IgD-negative memory B cell (primary cell): Measurements from ENCODE around the gene GRM1. TPM values are rescaled to one million over a fixed set of nuclear protein-coding genes. Genes with fewer than 3 reads are reported as not detected.
A peak's percentile ranks its signal among the peaks of the same experiment; 100 is the strongest.

Source experiments
- H3K27ac Mint-ChIP-seq, 3 donors: one replicate each; pipeline ENCODE4 v1.8.0; 2020 to 2022; ENCODE audit warnings: mild to moderate bottlenecking in 3 of 3, mixed read lengths in 3 of 3, moderate library complexity in 1 of 3
- H3K27me3 Mint-ChIP-seq: one replicate; pipeline ENCODE4 v1.8.0; 2021; ENCODE audit warnings: mixed read lengths
- H3K36me3 Mint-ChIP-seq: one replicate; pipeline ENCODE4 v1.8.0; 2020; ENCODE audit warnings: mild to moderate bottlenecking, mixed read lengths
- H3K4me1 Mint-ChIP-seq, 3 donors: one replicate each; pipeline ENCODE4 v1.8.0; 2020 to 2022; ENCODE audit warnings: mixed read lengths in 3 of 3, mild to moderate bottlenecking in 1 of 3
- H3K4me3 Mint-ChIP-seq, 4 donors: one replicate each; pipeline ENCODE4 v1.8.0; 2020 to 2022; ENCODE audit warnings: mild to moderate bottlenecking in 4 of 4, mixed read lengths in 4 of 4, moderate library complexity in 3 of 4
- H3K9me3 Mint-ChIP-seq, 3 donors: one replicate each; pipeline ENCODE4 v1.8.0; 2020 to 2021; ENCODE audit warnings: mixed read lengths in 3 of 3, mild to moderate bottlenecking in 1 of 3
- polyA plus RNA-seq: library from polyadenylated mRNA; unstranded; fragments of 300-500 nt; fragmentation: Illumina TruSeq; gene quantifications from one replicate; pipeline ENCODE4 v1.2.3, GENCODE V29; 2021

GRM1 gene
- polyA plus RNA-seq, 1 donor from 2014 or later: not detected

GRCh38 chr6:146127447-146128215, 98.8 kb downstream of the GRM1 start:
- H3K9me3 Mint-ChIP-seq: peaks cover 0 to under 1% (median 0%) of the 10 kb centered on the region in 3 donors
- no peak overlapping the region for H3K4me3 Mint-ChIP-seq
- no peaks in the 10 kb centered on the region for H3K4me1 Mint-ChIP-seq
- H3K27ac Mint-ChIP-seq: no peak overlapping the region
- H3K36me3 Mint-ChIP-seq: no peaks in the 10 kb centered on the region
- no peaks in the 10 kb centered on the region for H3K27me3 Mint-ChIP-seq

GRCh38 chr6:146133866-146134265, 105.0 kb downstream of the GRM1 start:
- H3K4me3 Mint-ChIP-seq: no peak overlapping the region
- no peaks in the 10 kb centered on the region for H3K4me1 Mint-ChIP-seq
- H3K36me3 Mint-ChIP-seq: no peaks in the 10 kb centered on the region
- H3K9me3 Mint-ChIP-seq: peaks cover 2 to 13% (median 3%) of the 10 kb centered on the region in 3 donors
- H3K27me3 Mint-ChIP-seq: no peaks in the 10 kb centered on the region
- no peak overlapping the region for H3K27ac Mint-ChIP-seq

- H3K27me3 Mint-ChIP-seq: no peaks in the 10 kb centered on the region
- H3K4me3 Mint-ChIP-seq: no peak overlapping the region
- H3K27ac Mint-ChIP-seq: no peak overlapping the region
- no peaks in the 10 kb centered on the region for H3K36me3 Mint-ChIP-seq
- no peaks in the 10 kb centered on the region for H3K4me1 Mint-ChIP-seq
- peaks cover 2 to 13% (median 3%) of the 10 kb centered on the region in 3 donors for H3K9me3 Mint-ChIP-seq
These were observed 106.3 kb downstream of the GRM1 start for GRCh38 chr6:146135167-146135566.

GRCh38 chr6:146146836-146147235, 118.0 kb downstream of the GRM1 start:
- H3K4me1 Mint-ChIP-seq: no peaks in the 10 kb centered on the region
- H3K4me3 Mint-ChIP-seq: no peak overlapping the region
- peaks cover 2% of the 10 kb centered on the region for H3K36me3 Mint-ChIP-seq
- no peaks in the 10 kb centered on the region for H3K9me3 Mint-ChIP-seq
- H3K27ac Mint-ChIP-seq: no peak overlapping the region
- no peaks in the 10 kb centered on the region for H3K27me3 Mint-ChIP-seq

- peaks cover 0 to 1% (median 0%) of the 10 kb centered on the region in 3 donors for H3K4me1 Mint-ChIP-seq
- H3K9me3 Mint-ChIP-seq: no peaks in the 10 kb centered on the region
- H3K36me3 Mint-ChIP-seq: no peaks in the 10 kb centered on the region
- H3K4me3 Mint-ChIP-seq: peak overlapping the region in 1 of 4 donors; percentile 18
- H3K27ac Mint-ChIP-seq: no peak overlapping the region
- H3K27me3 Mint-ChIP-seq: no peaks in the 10 kb centered on the region
These were observed 120.9 kb downstream of the GRM1 start for GRCh38 chr6:146149770-146150169.

GRCh38 chr6:146153040-146153758, 124.3 kb downstream of the GRM1 start:
- peak overlapping the region in 1 of 4 donors; percentile 38 for H3K4me3 Mint-ChIP-seq
- H3K27me3 Mint-ChIP-seq: no peaks in the 10 kb centered on the region
- no peaks in the 10 kb centered on the region for H3K36me3 Mint-ChIP-seq
- H3K9me3 Mint-ChIP-seq: no peaks in the 10 kb centered on the region
- H3K27ac Mint-ChIP-seq: no peak overlapping the region
- H3K4me1 Mint-ChIP-seq: peaks cover 0 to 1% (median 0%) of the 10 kb centered on the region in 3 donors

- H3K4me3 Mint-ChIP-seq: no peak overlapping the region
- H3K27ac Mint-ChIP-seq: no peak overlapping the region
- no peaks in the 10 kb centered on the region for H3K36me3 Mint-ChIP-seq
- H3K27me3 Mint-ChIP-seq: no peaks in the 10 kb centered on the region
- H3K9me3 Mint-ChIP-seq: no peaks in the 10 kb centered on the region
- peaks cover 0 to 1% (median 0%) of the 10 kb centered on the region in 3 donors for H3K4me1 Mint-ChIP-seq
These were observed 125.3 kb downstream of the GRM1 start for GRCh38 chr6:146154197-146154596.

GRCh38 chr6:146161664-146162063, 132.8 kb downstream of the GRM1 start:
- no peaks in the 10 kb centered on the region for H3K4me1 Mint-ChIP-seq
- H3K9me3 Mint-ChIP-seq: peaks cover 0 to 3% (median 2%) of the 10 kb centered on the region in 3 donors

GRCh38 chr6:146169872-146170271, 141.0 kb downstream of the GRM1 start:
- Mint-ChIP-seq H3K36me3 (no peaks in the 10 kb centered on the region), H3K9me3 (peaks cover 8 to 22% (median 20%) of the 10 kb centered on the region in 3 donors), H3K4me3 (no peak overlapping the region), H3K4me1 (no peaks in the 10 kb centered on the region), H3K27ac (no peak overlapping the region), H3K27me3 (no peaks in the 10 kb centered on the region)

More at GRCh38 chr6:146161664-146162063, 132.8 kb downstream of the GRM1 start:
- Mint-ChIP-seq H3K27ac (no peak overlapping the region), H3K4me3 (no peak overlapping the region), H3K27me3 (no peaks in the 10 kb centered on the region), H3K36me3 (no peaks in the 10 kb centered on the region)

- no peaks in the 10 kb centered on the region for H3K27me3 Mint-ChIP-seq
- H3K9me3 Mint-ChIP-seq: peaks cover 0 to 5% (median 0%) of the 10 kb centered on the region in 3 donors
- no peak overlapping the region for H3K27ac Mint-ChIP-seq
- no peaks in the 10 kb centered on the region for H3K36me3 Mint-ChIP-seq
- no peaks in the 10 kb centered on the region for H3K4me1 Mint-ChIP-seq
- H3K4me3 Mint-ChIP-seq: no peak overlapping the region
These were observed 148.9 kb downstream of the GRM1 start for GRCh38 chr6:146177785-146178184.

- H3K36me3 Mint-ChIP-seq: no peaks in the 10 kb centered on the region
- H3K27me3 Mint-ChIP-seq: no peaks in the 10 kb centered on the region
- peaks cover 0 to 3% (median 3%) of the 10 kb centered on the region in 3 donors for H3K9me3 Mint-ChIP-seq
- H3K27ac Mint-ChIP-seq: no peak overlapping the region
- H3K4me3 Mint-ChIP-seq: no peak overlapping the region
- no peaks in the 10 kb centered on the region for H3K4me1 Mint-ChIP-seq
These were observed 155.0 kb downstream of the GRM1 start for GRCh38 chr6:146183831-146184230.

GRCh38 chr6:146184701-146185100, 155.8 kb downstream of the GRM1 start:
- Mint-ChIP-seq H3K4me1 (no peaks in the 10 kb centered on the region), H3K9me3 (peaks cover 0 to 3% (median 0%) of the 10 kb centered on the region in 3 donors), H3K4me3 (no peak overlapping the region), H3K27ac (no peak overlapping the region), H3K36me3 (no peaks in the 10 kb centered on the region), H3K27me3 (no peaks in the 10 kb centered on the region)

- H3K4me3 Mint-ChIP-seq: no peak overlapping the region
- peaks cover 0 to 3% (median 3%) of the 10 kb centered on the region in 3 donors for H3K9me3 Mint-ChIP-seq
- H3K4me1 Mint-ChIP-seq: no peaks in the 10 kb centered on the region
- H3K36me3 Mint-ChIP-seq: no peaks in the 10 kb centered on the region
- no peak overlapping the region for H3K27ac Mint-ChIP-seq
- no peaks in the 10 kb centered on the region for H3K27me3 Mint-ChIP-seq
These were observed 160.3 kb downstream of the GRM1 start for GRCh38 chr6:146189131-146189530.

- Mint-ChIP-seq H3K9me3 (peaks cover 3 to 4% (median 3%) of the 10 kb centered on the region in 3 donors), H3K4me1 (no peaks in the 10 kb centered on the region), H3K27me3 (no peaks in the 10 kb centered on the region), H3K27ac (no peak overlapping the region), H3K36me3 (no peaks in the 10 kb centered on the region), H3K4me3 (no peak overlapping the region)
These were observed 161.7 kb downstream of the GRM1 start for GRCh38 chr6:146190581-146190980.

GRCh38 chr6:146191166-146191565, 162.3 kb downstream of the GRM1 start:
- no peak overlapping the region for H3K4me3 Mint-ChIP-seq
- H3K4me1 Mint-ChIP-seq: no peaks in the 10 kb centered on the region
- H3K27ac Mint-ChIP-seq: no peak overlapping the region
- peaks cover 3 to 4% (median 3%) of the 10 kb centered on the region in 3 donors for H3K9me3 Mint-ChIP-seq
- H3K36me3 Mint-ChIP-seq: no peaks in the 10 kb centered on the region
- no peaks in the 10 kb centered on the region for H3K27me3 Mint-ChIP-seq
